Ishikawa (cell line): ENCODE data around the gene RBPJL.
A peak's percentile ranks its signal among the peaks of the same experiment; 100 is the strongest.

ENCODE experiments used
- CEBPB ChIP-seq: IDR thresholded peaks from 2 replicates; pipeline ENCODE4 v1.6.1; 2012
- CREB1 ChIP-seq: IDR thresholded peaks from 2 replicates; pipeline ENCODE4 v1.6.1; 2012; ENCODE audit warnings: low read depth
- EGR1 ChIP-seq: IDR thresholded peaks from 2 replicates; pipeline ENCODE4 v1.6.1; 2012
- EP300 ChIP-seq: IDR thresholded peaks from 2 replicates; pipeline ENCODE4 v1.6.1; 2012; ENCODE audit warnings: borderline replicate concordance
- FOXM1 ChIP-seq: IDR thresholded peaks from 2 replicates; pipeline ENCODE4 v1.6.1; 2012; ENCODE audit warnings: low read depth, borderline replicate concordance
- MAX ChIP-seq: IDR thresholded peaks from 2 replicates; pipeline ENCODE4 v1.6.1; 2012
- NFIC ChIP-seq: IDR thresholded peaks from 2 replicates; pipeline ENCODE4 v1.6.1; 2012
- RAD21 ChIP-seq: IDR thresholded peaks from 2 replicates; pipeline ENCODE4 v1.6.1; 2012; ENCODE audit warnings: low read depth
- TAF1 ChIP-seq: IDR thresholded peaks from 2 replicates; pipeline ENCODE4 v1.6.1; 2012; ENCODE audit warnings: low read depth, mild to moderate bottlenecking
- TCF12 ChIP-seq: IDR thresholded peaks from 2 replicates; pipeline ENCODE4 v1.6.1; 2012; ENCODE audit warnings: low read depth
- TEAD4 ChIP-seq: IDR thresholded peaks from 2 replicates; pipeline ENCODE4 v1.6.1; 2012
- YY1 ChIP-seq: IDR thresholded peaks from 2 replicates; pipeline ENCODE4 v1.6.1; 2012; ENCODE audit warnings: low read depth
- ZBTB7A ChIP-seq: IDR thresholded peaks from 2 replicates; pipeline ENCODE4 v1.6.1; 2012; ENCODE audit warnings: low read depth
- TF ChIP-seq, protein P1 (sequence below): IDR thresholded peaks from 2 replicates; pipeline ENCODE4 v1.6.1; 2012
- TF ChIP-seq, protein P2 (sequence below): IDR thresholded peaks from 2 replicates; pipeline ENCODE4 v1.6.1; 2012; ENCODE audit warnings: low read depth, mild to moderate bottlenecking

Gene RBPJL, protein sequence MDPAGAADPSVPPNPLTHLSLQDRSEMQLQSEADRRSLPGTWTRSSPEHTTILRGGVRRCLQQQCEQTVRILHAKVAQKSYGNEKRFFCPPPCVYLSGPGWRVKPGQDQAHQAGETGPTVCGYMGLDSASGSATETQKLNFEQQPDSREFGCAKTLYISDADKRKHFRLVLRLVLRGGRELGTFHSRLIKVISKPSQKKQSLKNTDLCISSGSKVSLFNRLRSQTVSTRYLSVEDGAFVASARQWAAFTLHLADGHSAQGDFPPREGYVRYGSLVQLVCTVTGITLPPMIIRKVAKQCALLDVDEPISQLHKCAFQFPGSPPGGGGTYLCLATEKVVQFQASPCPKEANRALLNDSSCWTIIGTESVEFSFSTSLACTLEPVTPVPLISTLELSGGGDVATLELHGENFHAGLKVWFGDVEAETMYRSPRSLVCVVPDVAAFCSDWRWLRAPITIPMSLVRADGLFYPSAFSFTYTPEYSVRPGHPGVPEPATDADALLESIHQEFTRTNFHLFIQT

DNA sequence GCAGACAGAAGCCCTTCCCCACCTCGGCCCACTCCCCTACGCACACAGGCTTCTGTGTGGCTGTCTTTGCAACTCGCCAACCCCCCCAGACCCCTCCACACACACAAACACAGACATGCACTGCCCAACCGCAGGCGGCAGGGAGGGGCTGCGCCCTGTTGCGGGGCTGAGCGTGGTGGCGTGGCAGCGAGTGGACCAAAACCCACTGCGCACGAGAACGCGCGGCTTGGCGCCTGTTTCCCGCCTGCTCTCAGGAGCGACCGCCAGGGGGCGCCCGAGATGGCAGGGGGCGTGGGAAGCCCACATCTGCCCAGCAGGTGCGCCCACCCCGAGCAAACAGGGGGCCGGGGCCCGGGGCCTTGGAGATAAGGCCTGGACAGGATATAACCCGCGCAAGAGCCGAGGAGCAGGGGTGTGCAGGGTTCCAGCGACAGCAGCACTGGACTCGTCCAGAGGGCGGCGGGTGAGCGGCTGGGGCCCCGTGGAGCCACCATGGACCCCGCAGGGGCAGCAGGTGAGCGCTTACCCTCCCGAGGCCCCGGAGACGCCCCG is at the start of gene RBPJL:
Gene RBPJL (plus strand): TSS at position 410 of the 552 bp plus-strand sequence. CDS start 83 bp downstream, at position 493.
- no peak for TF ChIP-seq CREB1
- TF ChIP-seq, protein P1, sequence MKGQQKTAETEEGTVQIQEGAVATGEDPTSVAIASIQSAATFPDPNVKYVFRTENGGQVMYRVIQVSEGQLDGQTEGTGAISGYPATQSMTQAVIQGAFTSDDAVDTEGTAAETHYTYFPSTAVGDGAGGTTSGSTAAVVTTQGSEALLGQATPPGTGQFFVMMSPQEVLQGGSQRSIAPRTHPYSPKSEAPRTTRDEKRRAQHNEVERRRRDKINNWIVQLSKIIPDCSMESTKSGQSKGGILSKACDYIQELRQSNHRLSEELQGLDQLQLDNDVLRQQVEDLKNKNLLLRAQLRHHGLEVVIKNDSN = no peak
- peak; percentile 11; the same call in 1 of the 2 replicates for TF ChIP-seq RAD21
- TF ChIP-seq TCF12 = no peak
- no peak for TF ChIP-seq YY1
- TF ChIP-seq ZBTB7A = no peak
- TF ChIP-seq, protein P2, sequence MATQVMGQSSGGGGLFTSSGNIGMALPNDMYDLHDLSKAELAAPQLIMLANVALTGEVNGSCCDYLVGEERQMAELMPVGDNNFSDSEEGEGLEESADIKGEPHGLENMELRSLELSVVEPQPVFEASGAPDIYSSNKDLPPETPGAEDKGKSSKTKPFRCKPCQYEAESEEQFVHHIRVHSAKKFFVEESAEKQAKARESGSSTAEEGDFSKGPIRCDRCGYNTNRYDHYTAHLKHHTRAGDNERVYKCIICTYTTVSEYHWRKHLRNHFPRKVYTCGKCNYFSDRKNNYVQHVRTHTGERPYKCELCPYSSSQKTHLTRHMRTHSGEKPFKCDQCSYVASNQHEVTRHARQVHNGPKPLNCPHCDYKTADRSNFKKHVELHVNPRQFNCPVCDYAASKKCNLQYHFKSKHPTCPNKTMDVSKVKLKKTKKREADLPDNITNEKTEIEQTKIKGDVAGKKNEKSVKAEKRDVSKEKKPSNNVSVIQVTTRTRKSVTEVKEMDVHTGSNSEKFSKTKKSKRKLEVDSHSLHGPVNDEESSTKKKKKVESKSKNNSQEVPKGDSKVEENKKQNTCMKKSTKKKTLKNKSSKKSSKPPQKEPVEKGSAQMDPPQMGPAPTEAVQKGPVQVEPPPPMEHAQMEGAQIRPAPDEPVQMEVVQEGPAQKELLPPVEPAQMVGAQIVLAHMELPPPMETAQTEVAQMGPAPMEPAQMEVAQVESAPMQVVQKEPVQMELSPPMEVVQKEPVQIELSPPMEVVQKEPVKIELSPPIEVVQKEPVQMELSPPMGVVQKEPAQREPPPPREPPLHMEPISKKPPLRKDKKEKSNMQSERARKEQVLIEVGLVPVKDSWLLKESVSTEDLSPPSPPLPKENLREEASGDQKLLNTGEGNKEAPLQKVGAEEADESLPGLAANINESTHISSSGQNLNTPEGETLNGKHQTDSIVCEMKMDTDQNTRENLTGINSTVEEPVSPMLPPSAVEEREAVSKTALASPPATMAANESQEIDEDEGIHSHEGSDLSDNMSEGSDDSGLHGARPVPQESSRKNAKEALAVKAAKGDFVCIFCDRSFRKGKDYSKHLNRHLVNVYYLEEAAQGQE = no peak
- no peak for TF ChIP-seq FOXM1
- TF ChIP-seq TAF1 = no peak

GRCh38 chr20:45257161-45257560 is 49.5 kb upstream of the RBPJL start:
- no peak for TF ChIP-seq MAX
- no peak for TF ChIP-seq TAF1
- TF ChIP-seq CREB1 = no peak
- TF ChIP-seq CEBPB = no peak
- no peak for TF ChIP-seq TCF12
- TF ChIP-seq, protein P1 = no peak
- TF ChIP-seq EGR1 = no peak
- TF ChIP-seq, protein P2 = no peak
- no peak for TF ChIP-seq NFIC
- TF ChIP-seq FOXM1 = no peak

DNA sequence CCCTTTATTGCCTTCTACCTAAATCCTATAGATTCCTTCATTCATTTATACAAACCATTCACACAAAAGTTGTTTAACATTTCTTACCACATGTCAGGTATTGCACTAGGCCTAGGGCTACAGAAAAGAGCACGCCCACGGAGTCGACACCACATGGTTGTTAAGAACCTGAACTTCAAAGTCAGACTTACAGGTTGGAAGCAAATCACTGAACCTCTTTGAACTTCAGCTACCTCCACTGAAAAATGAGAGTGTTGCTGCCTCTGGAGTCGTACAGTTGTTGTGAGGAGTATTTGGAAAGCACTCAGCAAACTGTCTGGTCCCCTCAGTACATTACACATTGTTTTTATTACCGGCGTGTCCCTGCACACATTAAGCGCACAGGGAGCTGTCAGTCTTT is 48.9 kb upstream of the RBPJL start:
- TF ChIP-seq EP300 (no peak), CEBPB (no peak), EGR1 (peak; percentile 7; the same call in 1 of the 2 replicates)

DNA sequence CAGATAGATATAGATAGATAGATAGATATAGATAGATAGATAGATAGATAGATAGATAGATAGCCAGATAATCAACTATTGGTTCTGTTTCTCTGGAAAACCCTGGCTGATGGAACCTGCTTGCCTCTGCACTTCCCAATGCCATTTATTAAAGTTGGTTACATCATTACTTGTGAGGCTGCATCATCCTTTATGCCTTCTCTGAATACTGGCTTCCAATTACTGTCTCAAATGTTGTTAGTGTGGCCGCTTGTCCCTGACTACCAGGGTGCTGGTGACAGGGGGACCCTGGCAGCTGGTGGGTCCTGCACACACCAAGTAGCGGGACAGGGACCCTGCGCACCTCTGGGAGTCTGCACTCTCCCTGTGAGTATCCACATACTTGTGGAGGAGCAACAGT is 48.4 kb upstream of the RBPJL start:
- TF ChIP-seq EP300 (no peak), CREB1 (no peak), EGR1 (no peak), TAF1 (no peak), MAX (no peak), TCF12 (no peak), RAD21 (no peak), FOXM1 (no peak), TEAD4 (no peak), CEBPB (no peak), ZBTB7A (no peak), NFIC (no peak), YY1 (no peak)
- TF ChIP-seq, protein P1 = no peak
- TF ChIP-seq, protein P2 = no peak
